ENCODE results near the gene EPHA3.

- TF ChIP-seq, protein P1, sequence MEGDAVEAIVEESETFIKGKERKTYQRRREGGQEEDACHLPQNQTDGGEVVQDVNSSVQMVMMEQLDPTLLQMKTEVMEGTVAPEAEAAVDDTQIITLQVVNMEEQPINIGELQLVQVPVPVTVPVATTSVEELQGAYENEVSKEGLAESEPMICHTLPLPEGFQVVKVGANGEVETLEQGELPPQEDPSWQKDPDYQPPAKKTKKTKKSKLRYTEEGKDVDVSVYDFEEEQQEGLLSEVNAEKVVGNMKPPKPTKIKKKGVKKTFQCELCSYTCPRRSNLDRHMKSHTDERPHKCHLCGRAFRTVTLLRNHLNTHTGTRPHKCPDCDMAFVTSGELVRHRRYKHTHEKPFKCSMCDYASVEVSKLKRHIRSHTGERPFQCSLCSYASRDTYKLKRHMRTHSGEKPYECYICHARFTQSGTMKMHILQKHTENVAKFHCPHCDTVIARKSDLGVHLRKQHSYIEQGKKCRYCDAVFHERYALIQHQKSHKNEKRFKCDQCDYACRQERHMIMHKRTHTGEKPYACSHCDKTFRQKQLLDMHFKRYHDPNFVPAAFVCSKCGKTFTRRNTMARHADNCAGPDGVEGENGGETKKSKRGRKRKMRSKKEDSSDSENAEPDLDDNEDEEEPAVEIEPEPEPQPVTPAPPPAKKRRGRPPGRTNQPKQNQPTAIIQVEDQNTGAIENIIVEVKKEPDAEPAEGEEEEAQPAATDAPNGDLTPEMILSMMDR (IDR thresholded peaks at IDR 0.05): no peak
- TF ChIP-seq POLR2A (IDR thresholded peaks at IDR 0.05): no peak
These were observed 72.1 kb downstream of the EPHA3 start for GRCh38 chr3:89179355-89180001.
